Skin of body (tissue), 2 donors: ENCODE results near the gene AKR1E2. TPM values are rescaled to one million over a fixed set of nuclear protein-coding genes. Genes with fewer than 3 reads are reported as not detected.

Experiments used
- DNase-seq: peaks from one replicate; lab custom pipeline; 2025; lab: John Stamatoyannopoulos, UW
- total RNA-seq: library from RNA; depleted of rRNA; stranded (reverse); fragments of >200 nt; gene quantifications from one replicate; pipeline ENCODE4 v1.2.3, GENCODE V29; 2014

The AKR1E2 gene
- total RNA-seq, 1 donor from 2014 or later, result 15.5 TPM

GRCh38 chr10:4889959-4890358 is 64.0 kb downstream of the AKR1E2 start:
- no peak for DNase-seq

- no peak for DNase-seq
These were observed 66.7 kb downstream of the AKR1E2 start for GRCh38 chr10:4892681-4893080.

GRCh38 chr10:4894335-4894734 is 68.3 kb downstream of the AKR1E2 start:
- no peak for DNase-seq

Other genes with a start within 250 kb of the AKR1E2 start
- gene AKR1C1, start 137.2 kb downstream of the AKR1E2 start, total RNA-seq, result 2.5 TPM
- gene AKR1C2, start 177.7 kb downstream of the AKR1E2 start, total RNA-seq, result 4.5 TPM